Lung microvascular endothelial cell (primary cell): ENCODE results near the gene ALDH8A1. TPM values are rescaled to one million over a fixed set of nuclear protein-coding genes. Genes with fewer than 3 reads are reported as not detected.
"Not testable (repeated sequence)": the region's sequence is repeated elsewhere in the genome, so short reads cannot be mapped to it uniquely, and the experiment has no call there.

ENCODE experiments used
- DNase-seq, 2 donors: peaks; one replicate each; pipeline versions ENCODE4 v3.0.0 to v3.0.0-alpha.2; 2010; ENCODE audit warnings: low read depth in 2 of 2
- total RNA-seq: library from RNA; depleted of rRNA; stranded (reverse); fragments of >200 nt; gene quantifications from 2 replicates; pipeline ENCODE4 v1.2.1, GENCODE V29; 2014

ALDH8A1 gene
- total RNA-seq, 1 donor from 2014 or later: 0.20 TPM

DNA sequence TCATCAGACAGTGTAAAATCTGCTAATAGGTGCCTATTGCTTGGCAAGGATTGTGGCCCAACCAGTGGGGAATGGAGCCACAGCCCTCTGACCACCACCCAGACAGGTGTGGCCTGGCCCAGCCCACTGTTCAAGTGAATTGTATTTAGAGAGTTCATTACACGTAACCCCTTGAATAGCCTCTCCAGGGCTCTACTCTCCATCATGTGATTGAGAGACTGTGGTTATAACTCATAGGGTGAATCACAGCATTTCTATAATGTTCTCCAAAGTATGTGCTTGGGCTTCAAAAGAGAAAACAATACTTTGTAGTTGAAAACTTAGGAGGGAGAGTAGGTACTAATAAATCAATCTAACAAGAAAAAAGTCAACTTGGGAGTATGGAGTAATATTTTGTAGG, 38.4 kb downstream of the ALDH8A1 start:
- DNase-seq: peak in 1 of 2 donors; percentile 35

DNA sequence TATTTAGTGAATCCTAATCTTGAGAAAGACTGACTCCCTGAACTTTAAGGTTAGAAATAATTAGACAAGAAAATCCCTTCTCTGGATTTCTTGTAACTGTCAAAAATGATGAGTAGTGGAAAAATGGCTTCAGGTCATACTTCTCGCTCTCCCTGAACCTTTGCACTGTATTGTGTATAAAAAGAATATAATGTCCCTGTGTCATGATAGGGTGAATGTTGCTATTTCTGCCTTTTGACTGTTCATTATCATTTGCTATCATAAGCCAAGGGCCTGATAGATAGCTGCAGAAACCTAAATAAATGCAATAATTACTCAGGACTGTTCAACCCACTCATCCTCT, 39.3 kb downstream of the ALDH8A1 start:
- no peak for DNase-seq

DNA sequence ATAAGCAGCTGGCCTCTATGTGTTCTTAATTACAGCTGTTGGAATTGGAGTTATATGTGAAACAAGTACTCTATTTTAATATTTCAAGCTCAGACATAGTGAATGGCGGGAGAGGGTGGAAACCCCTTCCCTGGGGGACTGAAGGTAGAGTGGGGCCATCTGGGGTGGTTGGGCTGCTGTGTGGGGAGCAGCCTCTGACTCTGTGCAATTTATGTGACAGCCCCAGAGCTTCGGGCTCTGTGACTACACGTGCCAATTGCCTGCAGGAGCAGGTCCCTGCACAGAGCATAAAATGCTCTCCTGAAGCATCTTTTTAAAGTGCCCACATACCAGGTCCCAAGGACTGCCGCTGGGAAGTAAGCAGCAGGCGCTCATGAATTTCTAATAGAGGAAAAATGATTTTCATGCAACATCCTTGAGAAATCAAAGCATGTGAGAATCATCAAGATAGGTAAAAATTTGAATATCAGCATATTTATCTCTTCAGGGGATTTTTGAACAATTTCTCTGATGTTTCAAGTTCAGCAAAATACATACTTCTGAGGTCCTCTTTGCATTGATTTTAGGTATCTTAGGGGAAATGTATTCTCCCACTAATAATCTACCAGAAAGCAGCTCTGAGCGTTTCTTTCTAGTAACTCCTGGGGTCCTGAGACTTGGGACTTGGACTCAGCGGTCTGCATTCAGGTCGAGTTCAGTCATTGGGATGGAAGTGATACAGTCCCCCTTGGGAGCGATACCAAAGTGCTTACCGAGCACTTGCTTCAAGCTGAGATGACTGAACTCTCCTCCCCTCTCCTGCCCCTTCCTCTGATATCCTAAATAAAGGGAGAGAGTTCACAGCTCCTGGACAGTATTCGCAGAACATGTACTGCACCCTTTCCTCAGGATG, 40.0 kb downstream of the ALDH8A1 start:
- DNase-seq: no peak

- DNase-seq: peak; percentile 90 to 95
Measured at GRCh38 chr6:134908906-134909516, 40.9 kb downstream of the ALDH8A1 start.

DNA sequence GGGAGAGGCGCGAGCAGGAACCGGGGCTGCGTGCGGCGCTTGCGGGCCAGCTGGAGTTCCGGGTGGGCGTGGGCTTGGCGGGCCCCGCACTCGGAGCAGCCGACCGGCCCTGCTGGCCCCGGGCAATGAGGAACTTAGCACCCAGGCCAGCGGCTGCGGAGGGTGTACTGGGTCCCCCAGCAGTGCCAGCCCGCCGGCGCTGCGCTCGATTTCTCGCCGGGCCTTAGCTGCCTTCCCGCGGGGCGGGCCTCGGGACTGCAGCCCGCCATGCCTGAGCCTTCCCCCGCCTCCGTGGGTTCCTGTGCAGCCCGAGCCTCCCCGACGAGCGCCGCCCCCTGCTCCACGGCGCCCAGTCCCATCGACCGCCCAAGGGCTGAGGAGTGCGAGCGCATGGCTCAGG, 45.2 kb downstream of the ALDH8A1 start:
- DNase-seq: not testable (repeated sequence)

GRCh38 chr6:134903448-134903847, 46.5 kb downstream of the ALDH8A1 start:
- no peak for DNase-seq

GRCh38 chr6:134902936-134903335, 47.0 kb downstream of the ALDH8A1 start:
- no peak for DNase-seq

DNA sequence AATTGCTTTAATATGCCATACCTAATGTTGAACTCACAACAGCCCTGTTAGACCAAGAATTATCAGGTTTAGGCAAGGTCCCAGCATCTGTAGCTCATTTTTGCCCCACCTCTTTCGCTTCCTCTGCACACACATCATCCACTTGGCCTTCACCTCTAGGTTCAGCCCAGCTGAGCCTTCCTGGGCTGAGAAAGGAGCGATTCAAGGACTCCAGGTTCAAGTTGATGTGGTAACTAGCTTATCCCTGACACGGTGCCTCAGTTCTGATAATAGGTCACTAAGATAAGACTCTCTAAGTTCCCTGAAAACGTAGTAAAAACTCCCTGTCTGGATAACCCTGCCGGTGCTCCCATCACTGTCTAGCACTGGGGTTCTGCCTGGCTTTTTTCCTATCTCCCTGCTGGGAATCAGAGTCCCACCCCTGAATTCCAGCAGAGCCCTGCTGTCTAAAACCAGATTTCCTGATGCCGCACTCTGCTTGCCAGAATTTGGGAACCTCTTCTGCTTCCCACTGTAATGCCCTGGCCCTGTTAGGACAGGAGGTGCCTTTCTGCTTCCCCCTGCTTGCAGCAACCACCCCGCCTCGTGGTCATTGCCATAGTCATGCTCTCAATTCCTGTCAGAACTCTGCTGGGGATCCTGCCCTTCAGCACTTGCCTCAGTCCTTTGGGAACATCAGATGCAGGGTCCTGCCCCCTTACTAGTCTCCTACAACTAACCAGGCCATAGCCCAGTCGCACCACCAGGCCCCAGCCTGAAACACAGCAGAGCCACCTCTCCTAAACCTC, 47.6 kb downstream of the ALDH8A1 start:
- DNase-seq: no peak

GRCh38 chr6:134898575-134898974, 51.3 kb downstream of the ALDH8A1 start:
- no peak for DNase-seq

DNA sequence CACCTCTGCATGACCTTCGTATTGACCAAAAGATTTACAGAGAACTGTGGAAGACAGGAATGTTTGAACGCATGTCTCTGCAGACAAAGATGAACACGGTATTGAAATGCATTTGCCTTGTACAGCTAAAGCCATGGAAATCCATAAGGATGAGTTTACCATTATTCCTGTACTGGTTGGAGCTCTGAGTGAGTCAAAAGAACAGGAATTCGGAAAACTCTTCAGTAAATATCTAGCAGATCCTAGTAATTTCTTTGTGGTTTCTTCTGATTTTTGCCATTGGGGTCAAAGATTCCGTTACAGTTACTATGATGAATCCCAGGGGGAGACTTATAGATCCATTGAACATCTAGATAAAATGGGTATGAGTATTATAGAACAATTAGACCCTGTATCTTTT, 51.7 kb downstream of the ALDH8A1 start:
- not testable (repeated sequence) for DNase-seq

GRCh38 chr6:134896910-134897309, 53.0 kb downstream of the ALDH8A1 start:
- DNase-seq: no peak

DNA sequence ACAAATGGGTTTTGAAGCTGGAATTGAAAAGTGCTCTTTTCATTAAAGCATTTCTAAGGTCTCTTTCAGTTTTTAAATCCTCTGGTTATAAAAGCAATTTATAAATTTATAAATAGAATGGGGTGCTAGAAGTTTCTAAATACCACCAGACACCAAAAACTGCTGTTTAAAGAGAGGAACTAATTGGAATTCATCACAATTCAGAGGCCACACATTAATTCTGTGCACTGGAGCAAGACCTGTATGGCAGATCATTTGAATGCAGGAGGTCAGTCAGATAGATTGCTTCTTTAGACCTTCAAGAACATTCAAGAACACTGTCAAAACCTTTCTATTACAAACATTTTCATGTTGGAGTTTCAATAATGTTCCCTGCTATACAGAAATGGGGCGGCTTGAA, 55.1 kb downstream of the ALDH8A1 start:
- no peak for DNase-seq

- no peak for DNase-seq
Measured at GRCh38 chr6:134892362-134892761, 57.5 kb downstream of the ALDH8A1 start.

- DNase-seq: no peak
Measured at GRCh38 chr6:134891633-134892032, 58.3 kb downstream of the ALDH8A1 start.

GRCh38 chr6:134888316-134888715, 61.6 kb downstream of the ALDH8A1 start:
- no peak for DNase-seq

DNA sequence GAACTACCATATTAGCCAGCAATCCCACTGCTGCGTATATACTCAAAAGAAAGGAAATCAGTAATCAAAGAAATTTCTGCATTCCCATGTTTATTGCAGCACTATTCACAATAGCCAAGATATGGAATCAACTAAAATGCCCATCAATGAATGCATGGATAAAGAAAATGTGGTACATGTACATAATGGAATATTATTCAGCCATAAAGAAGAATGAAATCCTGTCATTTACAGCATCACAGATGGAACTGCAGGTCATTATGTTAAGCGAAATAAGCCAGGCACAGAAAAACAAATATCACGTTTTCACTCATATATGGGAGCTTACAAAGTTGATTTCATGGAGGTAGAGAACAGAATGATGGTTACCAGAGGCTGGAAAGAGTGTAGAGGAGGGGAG, 65.1 kb downstream of the ALDH8A1 start:
- DNase-seq: no peak

DNA sequence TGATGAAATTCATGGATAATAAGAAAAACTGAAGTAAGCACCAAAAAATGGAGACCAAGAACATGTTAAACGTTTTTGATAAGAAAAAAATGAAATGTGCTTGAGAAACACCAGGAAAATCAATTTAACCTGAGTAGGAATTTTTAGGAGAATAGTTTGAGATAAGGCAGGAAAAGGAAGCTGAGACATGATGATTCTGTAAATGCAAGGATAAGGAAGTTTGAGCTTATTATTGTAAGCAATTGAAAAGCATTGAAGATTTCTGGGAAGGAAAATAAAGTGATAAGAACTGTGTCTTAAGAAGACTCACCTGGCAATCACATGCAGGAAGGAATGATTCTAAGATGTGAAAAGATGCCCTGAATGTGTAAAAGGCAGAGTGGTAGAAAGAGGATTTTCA, 66.6 kb downstream of the ALDH8A1 start:
- DNase-seq: peak in 1 of 2 donors; percentile 8

- DNase-seq: peak; percentile 73 to 77
Measured at GRCh38 chr6:134882426-134883038, 67.4 kb downstream of the ALDH8A1 start.

- DNase-seq: peak; percentile 5 to 8
Measured at GRCh38 chr6:134880487-134881190, 69.3 kb downstream of the ALDH8A1 start.

DNA sequence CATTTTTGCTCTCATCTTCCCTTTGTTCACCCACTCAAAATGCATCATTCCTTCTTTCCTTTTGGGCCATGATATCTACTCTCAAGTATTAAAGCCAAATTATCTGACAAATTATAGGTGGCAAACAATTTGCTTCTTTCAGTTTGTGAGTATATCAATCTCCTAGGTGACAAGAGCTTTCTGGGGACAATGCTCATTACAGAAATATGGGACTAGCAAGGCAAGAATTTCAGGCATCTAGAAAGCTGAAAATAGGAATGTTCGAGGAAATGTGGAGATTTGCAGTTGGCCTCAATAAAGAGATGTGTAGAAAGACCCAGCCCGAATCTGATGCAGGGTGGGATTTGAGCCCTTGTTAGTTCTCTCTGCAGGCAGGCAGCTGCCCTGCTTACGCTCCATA, 71.8 kb downstream of the ALDH8A1 start:
- no peak for DNase-seq

DNA sequence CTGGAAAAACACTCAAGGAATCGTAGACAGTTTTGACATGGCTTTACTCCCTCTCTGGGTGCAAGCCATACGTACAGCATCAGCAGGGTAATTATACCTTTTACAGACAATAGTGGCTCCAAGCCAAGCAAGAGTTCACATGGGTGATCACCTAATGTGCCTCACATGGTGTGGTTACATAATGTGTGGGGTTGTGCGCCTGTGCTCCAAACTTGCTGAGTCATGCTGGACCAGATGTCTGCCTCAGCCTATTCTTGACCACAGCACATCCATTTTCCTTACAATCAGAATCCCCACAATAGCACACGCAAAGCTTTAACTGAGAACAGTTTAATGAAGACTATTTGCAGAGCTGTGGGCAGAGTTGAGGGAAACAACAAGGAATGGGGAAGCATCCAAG, 74.5 kb downstream of the ALDH8A1 start:
- DNase-seq: peak; percentile 31 to 39
